Measurements from ENCODE around the gene NCAN.

Gene NCAN

GRCh38 chr19:19276386-19276785 lies 64.6 kb downstream of the NCAN start:
- peaks cover 53% of the 10 kb centered on the region for H3K36me3 ChIP-seq (ENCODE audit: insufficient read depth, low read length)
- no peak overlapping the region for H3K4me3 ChIP-seq (ENCODE audit: low read depth, low read length, poor library complexity, severe bottlenecking)
- H3K4me2 ChIP-seq (ENCODE audit: low read length) = no peak overlapping the region
- H2AFZ ChIP-seq (ENCODE audit: low read length) = no peak overlapping the region
- no peak for TF ChIP-seq EZH2 (IDR thresholded peaks at IDR 0.05; ENCODE audit: borderline replicate concordance, low read length)
- no peak for TF ChIP-seq CTCF (IDR thresholded peaks at IDR 0.05; ENCODE audit: low read length)
- H3K9ac ChIP-seq (ENCODE audit: low read length) = no peak overlapping the region
- H4K20me1 ChIP-seq (ENCODE audit: insufficient read depth, low read length) = no peaks in the 10 kb centered on the region
- H3K9me2 ChIP-seq (ENCODE audit: low read depth, low read length) = no peaks in the 10 kb centered on the region
- H3K4me1 ChIP-seq (ENCODE audit: insufficient read depth, low read length, severe bottlenecking) = no peaks in the 10 kb centered on the region
- H3K9me3 ChIP-seq (ENCODE audit: low read length) = no peaks in the 10 kb centered on the region
- no peaks in the 10 kb centered on the region for H3K79me2 ChIP-seq (ENCODE audit: insufficient read depth, low read length)
- no peaks in the 10 kb centered on the region for H3K27me3 ChIP-seq (ENCODE audit: insufficient read depth, low read length)
- H3K27ac ChIP-seq (ENCODE audit: low read depth, low read length, poor library complexity, severe bottlenecking) = no peak overlapping the region
- no peaks in the 10 kb centered on the region for H3F3A ChIP-seq (ENCODE audit: insufficient read depth, low read length)

GRCh38 chr19:19276851-19277250 lies 65.1 kb downstream of the NCAN start:
- Histone ChIP-seq H3K4me1 (ENCODE audit: insufficient read depth, low read length, severe bottlenecking) (no peaks in the 10 kb centered on the region), H3K27me3 (ENCODE audit: insufficient read depth, low read length) (no peaks in the 10 kb centered on the region), H3K36me3 (ENCODE audit: insufficient read depth, low read length) (peaks cover 58% of the 10 kb centered on the region), H2AFZ (ENCODE audit: low read length) (no peak overlapping the region), H3F3A (ENCODE audit: insufficient read depth, low read length) (no peaks in the 10 kb centered on the region), H3K79me2 (ENCODE audit: insufficient read depth, low read length) (no peaks in the 10 kb centered on the region), H3K4me3 (ENCODE audit: low read depth, low read length, poor library complexity, severe bottlenecking) (no peak overlapping the region), H4K20me1 (ENCODE audit: insufficient read depth, low read length) (no peaks in the 10 kb centered on the region), H3K4me2 (ENCODE audit: low read length) (no peak overlapping the region), H3K9me3 (ENCODE audit: low read length) (no peaks in the 10 kb centered on the region), H3K27ac (ENCODE audit: low read depth, low read length, poor library complexity, severe bottlenecking) (no peak overlapping the region), H3K9ac (ENCODE audit: low read length) (no peak overlapping the region), H3K9me2 (ENCODE audit: low read depth, low read length) (no peaks in the 10 kb centered on the region)
- no peak for TF ChIP-seq CTCF (IDR thresholded peaks at IDR 0.05; ENCODE audit: low read length)
- TF ChIP-seq EZH2 (IDR thresholded peaks at IDR 0.05; ENCODE audit: borderline replicate concordance, low read length) = no peak

DNA sequence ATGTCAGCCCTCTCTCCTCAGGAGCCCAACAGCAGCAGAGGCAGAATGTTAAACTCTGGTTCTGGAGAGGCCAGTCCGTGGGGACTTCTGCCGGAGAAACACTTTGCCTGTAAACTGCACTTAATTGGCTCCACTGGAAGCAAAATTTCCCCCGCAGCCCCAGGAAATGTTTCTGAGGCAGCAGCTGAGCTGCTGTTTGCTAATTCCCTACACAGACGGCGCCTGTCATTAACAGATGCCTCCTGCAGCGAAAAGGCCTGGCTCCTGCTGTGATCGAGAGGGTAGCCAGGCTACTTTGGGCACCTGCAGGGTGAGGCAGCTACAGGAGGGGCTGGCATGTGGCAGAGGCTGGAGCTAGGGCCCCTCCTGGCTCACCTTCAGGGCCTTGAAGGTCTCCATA lies 66.6 kb downstream of the NCAN start:
- no peaks in the 10 kb centered on the region for H3K79me2 ChIP-seq (ENCODE audit: insufficient read depth, low read length)
- no peak overlapping the region for H3K4me2 ChIP-seq (ENCODE audit: low read length)
- no peaks in the 10 kb centered on the region for H3F3A ChIP-seq (ENCODE audit: insufficient read depth, low read length)
- H4K20me1 ChIP-seq (ENCODE audit: insufficient read depth, low read length) = no peaks in the 10 kb centered on the region
- TF ChIP-seq EZH2 (IDR thresholded peaks at IDR 0.05; ENCODE audit: borderline replicate concordance, low read length) (no peak), CTCF (IDR thresholded peaks at IDR 0.05; ENCODE audit: low read length) (no peak)
- no peak overlapping the region for H3K27ac ChIP-seq (ENCODE audit: low read depth, low read length, poor library complexity, severe bottlenecking)
- no peak overlapping the region for H3K9ac ChIP-seq (ENCODE audit: low read length)
- no peaks in the 10 kb centered on the region for H3K27me3 ChIP-seq (ENCODE audit: insufficient read depth, low read length)
- peaks cover 58% of the 10 kb centered on the region for H3K36me3 ChIP-seq (ENCODE audit: insufficient read depth, low read length)
- no peak overlapping the region for H2AFZ ChIP-seq (ENCODE audit: low read length)
- no peaks in the 10 kb centered on the region for H3K9me2 ChIP-seq (ENCODE audit: low read depth, low read length)
- no peaks in the 10 kb centered on the region for H3K9me3 ChIP-seq (ENCODE audit: low read length)
- H3K4me1 ChIP-seq (ENCODE audit: insufficient read depth, low read length, severe bottlenecking) = no peaks in the 10 kb centered on the region
- no peak overlapping the region for H3K4me3 ChIP-seq (ENCODE audit: low read depth, low read length, poor library complexity, severe bottlenecking)

Measured in OCI-LY1 (cell line).